Measurements from ENCODE around the gene KCNK3.
A peak's percentile ranks its signal among the peaks of the same experiment; 100 is the strongest.
"Not testable (repeated sequence)": the region's sequence is repeated elsewhere in the genome, so short reads cannot be mapped to it uniquely, and the experiment has no call there.

Gene KCNK3

GRCh38 chr2:26730549-26731344 lies 38.2 kb downstream of the KCNK3 start:
- DNase-seq (ENCODE audit: low read depth in 2 of 2): no peak

- DNase-seq (ENCODE audit: low read depth in 2 of 2): no peak
These were observed 39.2 kb downstream of the KCNK3 start for GRCh38 chr2:26731714-26732113.

- DNase-seq (ENCODE audit: low read depth in 2 of 2): no peak
These were observed 39.9 kb downstream of the KCNK3 start for GRCh38 chr2:26732446-26732845.

GRCh38 chr2:26733413-26733812 lies 40.9 kb downstream of the KCNK3 start:
- DNase-seq (ENCODE audit: low read depth in 2 of 2): no peak

GRCh38 chr2:26735097-26735496 lies 42.6 kb downstream of the KCNK3 start:
- no peak for DNase-seq (ENCODE audit: low read depth in 2 of 2)

- no peak for DNase-seq (ENCODE audit: low read depth in 2 of 2)
These were observed 43.5 kb downstream of the KCNK3 start for GRCh38 chr2:26735883-26736588.

- no peak for DNase-seq (ENCODE audit: low read depth in 2 of 2)
These were observed 44.7 kb downstream of the KCNK3 start for GRCh38 chr2:26737221-26737620.

- DNase-seq (ENCODE audit: low read depth in 2 of 2): no peak
These were observed 46.0 kb downstream of the KCNK3 start for GRCh38 chr2:26738481-26738880.

- no peak for DNase-seq (ENCODE audit: low read depth in 2 of 2)
These were observed 47.0 kb downstream of the KCNK3 start for GRCh38 chr2:26739514-26739913.

GRCh38 chr2:26740346-26740745 lies 47.8 kb downstream of the KCNK3 start:
- no peak for DNase-seq (ENCODE audit: low read depth in 2 of 2)

- DNase-seq (ENCODE audit: low read depth in 2 of 2): no peak
These were observed 48.4 kb downstream of the KCNK3 start for GRCh38 chr2:26740890-26741302.

GRCh38 chr2:26742048-26742770 lies 49.7 kb downstream of the KCNK3 start:
- no peak for DNase-seq (ENCODE audit: low read depth in 2 of 2)

- no peak for DNase-seq (ENCODE audit: low read depth in 2 of 2)
These were observed 51.3 kb downstream of the KCNK3 start for GRCh38 chr2:26743852-26744251.

GRCh38 chr2:26744953-26745352 lies 52.4 kb downstream of the KCNK3 start:
- DNase-seq (ENCODE audit: low read depth in 2 of 2): no peak

GRCh38 chr2:26745609-26746327 lies 53.2 kb downstream of the KCNK3 start:
- DNase-seq (ENCODE audit: low read depth in 2 of 2): peak; percentile 39 to 66

- DNase-seq (ENCODE audit: low read depth in 2 of 2): no peak
These were observed 54.4 kb downstream of the KCNK3 start for GRCh38 chr2:26746934-26747333.

GRCh38 chr2:26749787-26750420 lies 57.4 kb downstream of the KCNK3 start:
- DNase-seq (ENCODE audit: low read depth in 2 of 2): not testable (repeated sequence)

GRCh38 chr2:26750467-26750866 lies 57.9 kb downstream of the KCNK3 start:
- not testable (repeated sequence) for DNase-seq (ENCODE audit: low read depth in 2 of 2)

GRCh38 chr2:26752656-26753055 lies 60.1 kb downstream of the KCNK3 start:
- no peak for DNase-seq (ENCODE audit: low read depth in 2 of 2)

GRCh38 chr2:26754539-26754938 lies 62.0 kb downstream of the KCNK3 start:
- DNase-seq (ENCODE audit: low read depth in 2 of 2): no peak

GRCh38 chr2:26754972-26755670 lies 62.6 kb downstream of the KCNK3 start:
- DNase-seq (ENCODE audit: low read depth in 2 of 2): no peak
